CD4-positive, alpha-beta T cell treated with Interleukin-15 for 1 hour (primary cell): ENCODE data around the gene NDUFB10.

Source experiments
- DNase-seq: peaks from one replicate; pipeline ENCODE4 v3.0.0-alpha.2; 2020

Gene NDUFB10

GRCh38 chr16:2004795-2005517, 45.6 kb downstream of the NDUFB10 start:
- DNase-seq, result no peak

GRCh38 chr16:2005646-2006045, 46.3 kb downstream of the NDUFB10 start:
- peak; percentile 38 for DNase-seq

DNA sequence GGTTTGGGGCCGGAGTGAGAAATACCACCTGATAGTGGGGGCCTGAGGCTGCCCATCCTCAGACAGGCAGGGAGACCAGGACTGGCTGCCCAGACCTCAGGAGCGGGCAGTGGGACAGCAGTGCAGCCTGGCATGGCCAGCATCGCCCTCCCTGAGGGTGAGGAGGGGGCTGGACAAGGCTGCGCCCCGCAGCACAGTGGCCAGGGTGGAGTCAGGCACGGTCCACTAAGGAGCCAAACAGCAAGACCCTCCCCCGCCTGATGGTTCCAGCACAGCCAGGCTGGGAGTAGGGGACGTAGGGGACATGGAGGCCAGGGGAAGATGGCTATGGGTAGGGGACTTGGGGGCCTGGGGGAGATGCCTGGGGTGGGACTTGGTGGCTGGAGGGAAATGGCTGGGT, 47.0 kb downstream of the NDUFB10 start:
- DNase-seq, result no peak

- DNase-seq, result no peak
Measured at GRCh38 chr16:2007081-2007836, 47.9 kb downstream of the NDUFB10 start.

DNA sequence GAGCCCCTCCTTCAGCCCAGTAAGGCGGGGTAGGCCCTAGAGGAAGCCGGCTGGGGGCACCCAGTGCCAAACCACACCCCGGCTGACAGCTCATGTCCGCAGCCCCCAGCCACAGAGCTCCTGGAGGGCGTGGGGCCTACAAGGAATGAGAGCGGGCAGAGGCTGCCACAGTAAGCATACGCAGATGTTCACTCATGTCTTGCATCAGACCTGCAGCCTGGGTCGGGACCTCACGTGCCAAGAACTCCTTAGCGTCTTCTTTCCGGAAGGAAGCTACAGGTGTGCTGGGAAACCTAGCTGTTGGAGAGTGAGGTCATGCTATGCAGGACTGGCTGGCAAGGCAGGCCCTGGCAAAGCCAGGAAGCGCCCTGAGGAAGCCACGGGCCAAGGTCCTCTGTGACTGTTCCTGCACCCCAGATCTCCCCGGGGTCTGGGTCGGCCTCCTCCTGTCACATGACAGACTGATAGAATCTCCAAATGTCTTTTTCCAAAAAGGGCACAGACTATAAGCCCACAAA, 48.7 kb downstream of the NDUFB10 start:
- DNase-seq, result no peak

DNA sequence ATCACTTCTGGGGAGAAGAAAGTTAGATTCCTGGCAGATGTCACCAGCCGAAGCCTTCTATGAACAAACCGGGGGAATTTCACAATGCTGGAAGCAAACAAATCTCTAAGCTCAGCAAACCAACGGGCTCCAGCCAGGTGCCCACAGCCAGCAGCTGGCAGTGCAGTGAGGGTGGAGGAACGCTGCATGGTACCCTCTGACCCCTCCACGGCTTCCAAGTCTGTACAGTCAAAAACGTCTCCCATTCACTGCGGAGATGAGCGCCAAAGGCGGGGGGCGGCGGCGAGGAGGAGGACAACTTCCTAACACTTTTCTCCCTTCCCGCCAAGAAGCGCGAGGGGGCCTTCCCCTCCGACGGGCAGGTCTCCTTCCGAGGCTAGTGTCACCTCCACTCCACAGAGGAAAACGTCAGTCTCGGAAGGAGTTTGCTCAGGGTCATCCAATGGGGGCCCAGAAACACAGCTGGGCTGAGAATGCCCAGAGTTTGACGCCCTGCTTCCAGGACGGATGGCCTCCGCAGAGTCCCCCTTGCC, 49.4 kb downstream of the NDUFB10 start:
- DNase-seq, result no peak

DNA sequence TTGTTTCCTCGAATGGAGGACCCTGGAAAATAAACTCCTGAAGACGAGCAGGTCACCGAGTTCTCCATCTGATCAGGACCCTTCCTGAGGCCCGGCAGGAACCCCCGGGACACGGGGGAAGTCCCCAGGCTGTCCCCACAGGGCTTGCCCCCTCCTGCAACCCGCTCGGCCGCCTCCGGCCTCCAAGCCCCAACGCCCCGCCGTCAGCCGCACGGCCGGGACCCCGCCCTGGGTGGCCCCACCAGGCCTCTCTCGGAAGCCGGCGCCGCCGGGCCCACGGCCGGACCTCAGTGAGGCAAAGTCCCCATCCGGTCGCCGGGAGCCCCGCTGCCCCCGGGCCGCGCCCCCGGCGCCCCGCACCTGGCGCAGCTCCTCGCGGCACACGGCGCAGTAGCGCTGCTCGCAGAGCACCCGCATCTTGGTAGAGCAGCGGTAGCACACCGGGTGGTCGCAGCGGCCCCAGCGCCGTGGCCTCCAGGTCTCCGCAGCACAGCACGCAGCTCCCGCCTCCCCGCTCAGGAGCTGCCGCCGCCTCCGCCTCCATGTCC, 49.9 kb downstream of the NDUFB10 start:
- no peak for DNase-seq

- DNase-seq, result peak; percentile 84
Measured at GRCh38 chr16:2009791-2010510, 50.6 kb downstream of the NDUFB10 start, which contains the start of gene ZNF598. Gene ZNF598 (minus strand): TSS chr16:2009821.
